ENCODE measurements around the gene SETBP1. TPM values are rescaled to one million over a fixed set of nuclear protein-coding genes. Genes with fewer than 3 reads are reported as not detected.

The SETBP1 gene
- total RNA-seq, 1 donor, result 22.8 TPM

DNA sequence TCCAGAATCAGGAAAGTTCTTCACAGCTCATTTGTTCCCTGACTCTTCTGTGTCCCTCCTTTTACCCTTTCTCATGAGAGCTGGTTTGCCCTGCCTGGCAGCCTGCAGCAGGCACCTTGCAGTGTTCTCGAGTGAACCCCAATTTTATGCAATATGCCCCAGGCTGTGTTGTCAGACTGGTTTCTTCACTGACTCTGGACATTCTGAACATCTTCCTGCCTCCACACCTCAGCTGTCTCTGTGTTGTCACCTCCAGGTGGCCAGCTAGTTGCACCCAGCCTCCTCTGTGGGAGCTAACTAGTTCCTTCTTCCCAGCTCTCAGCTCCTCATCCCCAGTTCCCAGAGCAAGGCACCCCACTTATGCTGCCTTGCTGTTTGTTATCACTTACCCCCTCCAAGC is 5.5 kb downstream of the SETBP1 start:
- H3K4me3 ChIP-seq (ENCODE audit: insufficient read depth, low read length), result no peak overlapping the region
- no peaks in the 10 kb centered on the region for H4K20me1 ChIP-seq (ENCODE audit: insufficient read depth, low read length)
- TF ChIP-seq, protein P1, sequence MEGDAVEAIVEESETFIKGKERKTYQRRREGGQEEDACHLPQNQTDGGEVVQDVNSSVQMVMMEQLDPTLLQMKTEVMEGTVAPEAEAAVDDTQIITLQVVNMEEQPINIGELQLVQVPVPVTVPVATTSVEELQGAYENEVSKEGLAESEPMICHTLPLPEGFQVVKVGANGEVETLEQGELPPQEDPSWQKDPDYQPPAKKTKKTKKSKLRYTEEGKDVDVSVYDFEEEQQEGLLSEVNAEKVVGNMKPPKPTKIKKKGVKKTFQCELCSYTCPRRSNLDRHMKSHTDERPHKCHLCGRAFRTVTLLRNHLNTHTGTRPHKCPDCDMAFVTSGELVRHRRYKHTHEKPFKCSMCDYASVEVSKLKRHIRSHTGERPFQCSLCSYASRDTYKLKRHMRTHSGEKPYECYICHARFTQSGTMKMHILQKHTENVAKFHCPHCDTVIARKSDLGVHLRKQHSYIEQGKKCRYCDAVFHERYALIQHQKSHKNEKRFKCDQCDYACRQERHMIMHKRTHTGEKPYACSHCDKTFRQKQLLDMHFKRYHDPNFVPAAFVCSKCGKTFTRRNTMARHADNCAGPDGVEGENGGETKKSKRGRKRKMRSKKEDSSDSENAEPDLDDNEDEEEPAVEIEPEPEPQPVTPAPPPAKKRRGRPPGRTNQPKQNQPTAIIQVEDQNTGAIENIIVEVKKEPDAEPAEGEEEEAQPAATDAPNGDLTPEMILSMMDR (IDR thresholded peaks at IDR 0.05; ENCODE audit: extremely low read depth, low read depth, low read length), result no peak
- H3K4me1 ChIP-seq (ENCODE audit: insufficient read depth, low read length), result no peaks in the 10 kb centered on the region
- H3K79me2 ChIP-seq (ENCODE audit: insufficient read depth, low read length), result no peaks in the 10 kb centered on the region
- H3K9me3 ChIP-seq (ENCODE audit: low read depth, low read length), result no peaks in the 10 kb centered on the region
- H3K27me3 ChIP-seq (ENCODE audit: insufficient read depth, low read length), result peaks cover 22% of the 10 kb centered on the region
- H3K27ac ChIP-seq (ENCODE audit: low read depth, low read length), result no peak overlapping the region
- no peak overlapping the region for H3K4me2 ChIP-seq (ENCODE audit: insufficient read depth, low read length)
- no peak for DNase-seq (ENCODE audit: insufficient read length, low spot score, missing footprints)
- H3K36me3 ChIP-seq (ENCODE audit: insufficient read depth, low read length), result no peaks in the 10 kb centered on the region
- H2AFZ ChIP-seq (ENCODE audit: low read length), result no peak overlapping the region

DNA sequence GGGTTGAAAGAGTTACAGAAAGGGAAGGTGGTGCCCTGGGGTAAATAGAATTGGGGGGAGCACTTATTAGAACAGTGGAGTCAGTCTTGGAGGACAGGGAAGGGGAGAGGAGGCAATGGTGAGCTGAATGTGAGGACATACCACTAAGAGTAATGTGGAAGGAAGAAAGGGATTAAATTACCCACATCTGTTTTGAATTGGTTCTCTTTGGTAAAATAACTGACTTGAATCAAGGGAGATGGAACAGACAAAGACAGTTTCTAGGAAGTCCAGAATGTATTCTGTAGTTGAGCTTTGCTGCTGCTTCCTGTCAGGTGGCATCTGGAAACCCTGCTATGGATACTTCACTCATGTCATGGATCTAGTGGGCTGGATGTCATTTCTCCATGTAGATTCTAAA is 6.7 kb downstream of the SETBP1 start:
- no peak for DNase-seq (ENCODE audit: insufficient read length, low spot score, missing footprints)
- TF ChIP-seq, protein P1 (IDR thresholded peaks at IDR 0.05; ENCODE audit: extremely low read depth, low read depth, low read length), result no peak
- Histone ChIP-seq H4K20me1 (ENCODE audit: insufficient read depth, low read length) (no peaks in the 10 kb centered on the region), H3K27me3 (ENCODE audit: insufficient read depth, low read length) (peaks cover 11% of the 10 kb centered on the region), H3K9me3 (ENCODE audit: low read depth, low read length) (no peaks in the 10 kb centered on the region), H3K4me2 (ENCODE audit: insufficient read depth, low read length) (no peak overlapping the region), H2AFZ (ENCODE audit: low read length) (no peak overlapping the region), H3K27ac (ENCODE audit: low read depth, low read length) (no peak overlapping the region), H3K79me2 (ENCODE audit: insufficient read depth, low read length) (no peaks in the 10 kb centered on the region), H3K36me3 (ENCODE audit: insufficient read depth, low read length) (no peaks in the 10 kb centered on the region), H3K4me3 (ENCODE audit: insufficient read depth, low read length) (no peak overlapping the region), H3K4me1 (ENCODE audit: insufficient read depth, low read length) (no peaks in the 10 kb centered on the region)

DNA sequence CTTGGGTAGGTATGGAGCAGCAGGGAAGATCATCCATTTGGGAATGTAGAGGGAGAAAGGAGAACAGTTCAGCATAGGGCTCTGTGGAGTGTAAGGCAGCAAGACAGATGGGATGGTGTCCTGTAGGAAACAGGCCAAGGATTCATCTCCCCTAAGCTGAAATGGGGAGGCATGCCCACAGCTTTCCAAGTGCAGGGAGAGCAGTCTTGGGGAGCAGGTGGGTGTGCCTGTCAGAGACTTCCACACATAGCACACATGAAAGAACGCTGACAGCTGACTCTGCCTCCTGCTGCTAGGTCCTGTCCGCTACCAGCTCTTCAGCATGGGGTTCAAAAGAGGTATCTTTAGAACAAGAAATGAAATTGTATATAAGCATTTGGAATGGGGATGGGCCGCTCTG is 9.0 kb downstream of the SETBP1 start:
- H3K36me3 ChIP-seq (ENCODE audit: insufficient read depth, low read length), result no peaks in the 10 kb centered on the region
- H3K79me2 ChIP-seq (ENCODE audit: insufficient read depth, low read length), result no peaks in the 10 kb centered on the region

DNA sequence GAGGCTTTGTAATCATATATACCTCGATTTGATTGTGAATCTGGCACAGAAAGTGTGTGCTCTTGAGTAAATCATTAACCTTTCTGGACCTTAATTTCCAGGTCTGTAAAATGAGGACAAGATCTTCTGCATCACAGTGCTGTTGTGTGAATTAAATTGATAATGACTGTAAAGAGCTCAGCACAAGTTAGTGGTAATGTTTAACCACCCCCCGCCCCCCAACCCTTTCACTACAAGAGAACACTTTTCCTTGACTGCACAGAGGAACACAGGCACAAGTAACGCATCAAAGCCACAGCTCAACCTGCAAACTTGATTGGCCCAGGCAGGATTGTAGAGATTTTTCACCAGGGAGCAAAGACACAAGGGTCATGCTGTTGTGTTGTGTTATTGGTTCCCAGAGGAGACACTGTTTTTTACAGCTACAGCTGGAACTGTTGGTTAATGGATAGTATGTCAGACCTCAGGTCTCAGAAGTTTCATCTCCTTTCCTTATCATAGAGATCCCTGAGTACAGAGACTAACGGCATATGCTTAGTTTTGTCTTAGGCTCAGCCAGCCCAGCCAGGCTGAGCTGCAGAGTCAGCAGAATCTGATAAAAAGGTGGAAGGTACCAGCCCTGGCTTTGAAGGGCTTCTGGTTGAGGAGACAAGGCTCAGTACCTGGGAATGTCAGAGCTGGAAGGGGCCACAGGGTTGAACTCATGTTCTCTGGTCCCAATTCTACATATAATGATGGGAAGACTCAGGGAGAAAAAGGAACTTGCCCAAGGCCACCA is 10.6 kb downstream of the SETBP1 start:
- H3K4me3 ChIP-seq (ENCODE audit: insufficient read depth, low read length), result no peak overlapping the region
- H3K4me1 ChIP-seq (ENCODE audit: insufficient read depth, low read length), result peaks cover 9% of the 10 kb centered on the region
- no peak overlapping the region for H3K4me2 ChIP-seq (ENCODE audit: insufficient read depth, low read length)
- H3K27ac ChIP-seq (ENCODE audit: low read depth, low read length), result no peak overlapping the region
- no peak for DNase-seq (ENCODE audit: insufficient read length, low spot score, missing footprints)
- no peaks in the 10 kb centered on the region for H3K79me2 ChIP-seq (ENCODE audit: insufficient read depth, low read length)
- no peak overlapping the region for H2AFZ ChIP-seq (ENCODE audit: low read length)
- TF ChIP-seq, protein P1 (IDR thresholded peaks at IDR 0.05; ENCODE audit: extremely low read depth, low read depth, low read length), result no peak
- H3K27me3 ChIP-seq (ENCODE audit: insufficient read depth, low read length), result no peaks in the 10 kb centered on the region
- H3K36me3 ChIP-seq (ENCODE audit: insufficient read depth, low read length), result no peaks in the 10 kb centered on the region
- no peaks in the 10 kb centered on the region for H4K20me1 ChIP-seq (ENCODE audit: insufficient read depth, low read length)
- no peaks in the 10 kb centered on the region for H3K9me3 ChIP-seq (ENCODE audit: low read depth, low read length)

More for the DNA sequence above, 9.0 kb downstream of the SETBP1 start:
- no peaks in the 10 kb centered on the region for H3K9me3 ChIP-seq (ENCODE audit: low read depth, low read length)
- no peak overlapping the region for H3K4me2 ChIP-seq (ENCODE audit: insufficient read depth, low read length)
- no peak overlapping the region for H2AFZ ChIP-seq (ENCODE audit: low read length)
- no peak overlapping the region for H3K27ac ChIP-seq (ENCODE audit: low read depth, low read length)
- peaks cover 2% of the 10 kb centered on the region for H3K27me3 ChIP-seq (ENCODE audit: insufficient read depth, low read length)
- DNase-seq (ENCODE audit: insufficient read length, low spot score, missing footprints), result no peak
- H3K4me3 ChIP-seq (ENCODE audit: insufficient read depth, low read length), result no peak overlapping the region
- TF ChIP-seq, protein P1 (IDR thresholded peaks at IDR 0.05; ENCODE audit: extremely low read depth, low read depth, low read length), result no peak
- no peaks in the 10 kb centered on the region for H4K20me1 ChIP-seq (ENCODE audit: insufficient read depth, low read length)
- H3K4me1 ChIP-seq (ENCODE audit: insufficient read depth, low read length), result peaks cover 9% of the 10 kb centered on the region

Data from osteoblast (primary cell).